Amniotic epithelial cell (primary cell): ENCODE data around the gene YIPF5.

ENCODE experiments used
- DNase-seq: peaks from one replicate; pipeline ENCODE4 v3.0.0-alpha.2; 2010; ENCODE audit warnings: low read depth

Gene YIPF5

DNA sequence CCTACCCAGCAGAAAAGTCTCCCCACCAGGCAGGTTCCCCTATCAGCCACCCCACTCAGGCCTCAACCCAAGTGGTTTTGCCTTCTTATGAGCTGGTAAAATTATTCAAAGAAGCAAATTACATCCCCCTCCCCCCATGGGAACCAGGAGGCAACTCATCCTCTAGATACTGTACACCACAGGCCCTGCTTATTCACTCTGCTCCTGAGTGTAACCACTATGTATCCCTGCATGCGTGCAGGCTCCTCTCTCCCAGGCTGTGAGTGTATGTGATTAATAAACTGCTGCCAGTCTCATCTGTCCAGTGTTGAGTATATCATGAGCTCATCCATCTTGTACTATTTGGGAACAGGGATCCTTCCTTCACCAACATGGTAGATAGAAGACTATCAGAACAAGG, 8.8 kb upstream of the YIPF5 start:
- peak; percentile 52 for DNase-seq

DNA sequence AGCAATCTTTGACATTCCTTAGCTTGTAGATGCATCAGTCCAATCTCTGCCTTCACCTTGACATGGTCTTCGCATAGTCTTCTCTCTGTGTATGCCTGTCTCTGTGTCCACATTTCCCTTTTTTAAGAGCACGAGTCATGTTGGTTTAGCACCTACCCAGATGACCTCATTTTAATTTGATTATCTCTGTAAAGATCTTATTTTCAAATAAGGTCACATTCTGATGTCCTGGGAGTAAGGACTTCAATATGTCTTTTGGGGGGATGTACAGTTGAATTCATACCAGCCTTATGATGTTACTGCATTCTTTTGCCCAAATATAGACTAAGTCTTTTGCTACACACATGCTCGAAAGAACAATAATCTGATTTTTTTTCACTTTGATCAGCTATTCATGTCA, 7.1 kb upstream of the YIPF5 start:
- DNase-seq: no peak

DNA sequence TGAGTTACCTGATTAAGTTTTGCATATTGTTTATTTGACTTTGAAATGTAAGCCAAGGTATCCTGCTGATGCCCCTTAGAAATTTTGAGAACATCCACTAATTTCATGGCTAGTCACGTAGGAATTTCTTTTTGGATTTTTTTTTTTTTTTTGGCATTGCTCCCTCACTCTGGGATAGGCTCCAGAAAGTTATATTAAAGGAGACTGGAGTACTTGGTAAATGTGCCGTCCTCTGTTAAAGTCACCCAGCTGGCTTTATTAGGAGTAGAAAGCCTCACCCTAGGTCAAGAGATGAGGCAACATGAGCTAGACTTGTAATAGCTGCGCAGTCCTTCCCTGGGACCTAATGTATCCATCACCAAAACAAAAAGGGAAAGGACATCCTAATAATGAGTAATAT, 3.3 kb upstream of the YIPF5 start:
- no peak for DNase-seq

DNA sequence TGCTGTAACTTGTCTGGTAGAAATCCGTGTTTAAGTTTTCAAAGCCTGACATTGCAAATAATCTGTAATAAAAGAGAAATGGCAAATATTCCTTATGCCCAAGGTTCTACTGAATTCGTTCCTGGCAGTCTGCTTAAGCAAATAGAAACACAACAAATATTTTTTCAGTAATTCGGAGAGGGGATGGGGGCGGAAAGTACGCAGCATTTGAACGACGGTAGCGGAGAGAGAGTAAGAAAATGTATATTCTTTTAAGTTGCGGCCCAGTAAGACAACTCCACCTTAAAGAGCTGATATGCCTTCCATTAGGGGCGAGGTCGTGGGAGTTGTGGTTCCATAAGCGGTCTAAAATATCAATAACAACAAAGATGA, 569 bp downstream of the YIPF5 start:
- DNase-seq: no peak

DNA sequence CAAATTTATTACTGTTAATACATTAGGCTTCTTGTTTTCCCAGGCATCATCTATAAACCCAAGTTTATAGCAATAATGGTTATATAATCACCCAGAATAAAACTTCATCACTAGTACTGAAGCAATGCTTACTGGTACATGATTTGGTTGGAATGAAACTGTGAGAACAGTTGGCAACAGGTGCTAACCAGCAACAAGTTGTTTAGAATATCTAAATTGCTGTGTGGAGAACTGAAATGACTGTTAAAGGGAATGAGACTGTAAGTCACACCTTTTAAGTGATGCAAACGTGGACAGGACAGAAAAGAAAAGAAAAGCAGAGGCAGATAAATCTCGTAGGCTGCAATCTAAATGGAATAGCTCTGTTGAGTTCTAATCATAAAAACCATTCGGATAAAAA, 2.5 kb downstream of the YIPF5 start:
- no peak for DNase-seq

DNA sequence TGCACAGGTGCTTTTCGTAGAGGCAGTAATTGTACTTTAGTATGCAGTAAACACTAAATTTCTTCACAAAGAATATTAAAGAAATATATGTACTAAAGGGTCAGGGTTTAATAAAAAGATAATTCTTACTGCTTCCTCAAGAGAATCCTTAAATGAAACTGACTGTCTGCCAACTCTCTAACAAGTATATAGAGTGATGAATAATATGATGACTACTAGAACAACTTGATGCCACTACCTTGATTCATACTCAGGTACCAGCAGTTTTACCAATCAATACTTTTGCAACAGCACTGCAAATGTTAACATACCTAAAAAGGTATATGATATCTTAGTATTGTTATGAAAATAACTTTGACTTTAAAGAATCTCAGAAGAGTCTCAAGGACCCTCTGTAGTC, 3.8 kb downstream of the YIPF5 start:
- no peak for DNase-seq

DNA sequence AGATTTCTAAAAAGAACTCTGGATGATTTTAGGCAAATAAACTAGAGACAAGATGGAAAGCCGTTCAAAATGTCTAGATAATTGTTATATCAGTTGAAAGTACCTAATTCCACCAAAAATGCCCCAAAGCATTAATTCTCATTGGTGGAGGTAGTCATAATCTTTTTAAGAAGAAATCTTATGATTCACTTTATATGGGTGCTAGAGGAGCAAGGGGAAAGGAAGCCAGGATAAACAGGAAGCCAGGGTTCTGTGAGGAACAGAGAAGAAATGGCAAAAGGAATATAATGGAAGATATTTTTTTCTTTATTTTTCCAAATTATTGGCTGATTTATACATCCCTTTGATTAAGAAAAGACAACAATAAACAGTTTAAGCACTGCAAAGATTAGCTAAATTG, 7.8 kb downstream of the YIPF5 start:
- no peak for DNase-seq

DNA sequence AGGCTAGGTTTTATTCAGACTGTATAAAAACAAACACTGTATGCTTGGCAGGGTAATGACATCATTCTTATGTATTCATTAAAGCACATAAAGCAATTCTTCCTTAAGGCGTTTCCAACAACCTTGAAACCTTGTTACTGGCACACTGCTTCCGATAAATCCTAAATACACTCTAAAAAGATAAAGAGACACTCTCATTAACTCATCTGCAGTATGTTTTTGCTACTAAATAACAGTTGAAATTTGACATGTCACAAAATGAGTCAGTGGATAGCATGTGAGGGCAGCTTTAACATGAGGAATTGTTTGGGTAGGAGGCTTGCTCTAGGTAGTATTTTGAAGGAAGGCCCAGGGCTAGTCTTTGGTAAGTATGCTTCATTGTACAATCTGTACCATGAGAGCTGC, 13.7 kb downstream of the YIPF5 start:
- peak; percentile 62 for DNase-seq

DNA sequence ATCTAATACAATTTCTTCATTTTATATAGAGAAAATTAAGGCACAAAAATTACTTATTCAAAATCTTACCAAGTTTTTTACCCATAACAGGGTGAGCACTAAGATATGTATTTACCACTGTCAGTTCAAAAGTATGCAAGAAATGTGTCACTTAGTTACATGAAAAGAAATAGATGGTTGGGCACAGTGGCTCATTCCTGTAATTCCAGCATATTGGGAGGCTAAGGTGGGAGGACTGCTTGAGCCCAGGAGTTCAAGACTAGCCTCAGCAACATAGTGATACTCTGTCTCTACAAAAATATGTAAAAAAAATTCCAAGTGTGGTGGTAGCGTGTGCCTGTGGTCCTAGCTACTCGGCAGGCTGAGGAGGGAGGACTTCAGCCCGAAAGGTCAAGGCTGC, 19.4 kb downstream of the YIPF5 start:
- no peak for DNase-seq

DNA sequence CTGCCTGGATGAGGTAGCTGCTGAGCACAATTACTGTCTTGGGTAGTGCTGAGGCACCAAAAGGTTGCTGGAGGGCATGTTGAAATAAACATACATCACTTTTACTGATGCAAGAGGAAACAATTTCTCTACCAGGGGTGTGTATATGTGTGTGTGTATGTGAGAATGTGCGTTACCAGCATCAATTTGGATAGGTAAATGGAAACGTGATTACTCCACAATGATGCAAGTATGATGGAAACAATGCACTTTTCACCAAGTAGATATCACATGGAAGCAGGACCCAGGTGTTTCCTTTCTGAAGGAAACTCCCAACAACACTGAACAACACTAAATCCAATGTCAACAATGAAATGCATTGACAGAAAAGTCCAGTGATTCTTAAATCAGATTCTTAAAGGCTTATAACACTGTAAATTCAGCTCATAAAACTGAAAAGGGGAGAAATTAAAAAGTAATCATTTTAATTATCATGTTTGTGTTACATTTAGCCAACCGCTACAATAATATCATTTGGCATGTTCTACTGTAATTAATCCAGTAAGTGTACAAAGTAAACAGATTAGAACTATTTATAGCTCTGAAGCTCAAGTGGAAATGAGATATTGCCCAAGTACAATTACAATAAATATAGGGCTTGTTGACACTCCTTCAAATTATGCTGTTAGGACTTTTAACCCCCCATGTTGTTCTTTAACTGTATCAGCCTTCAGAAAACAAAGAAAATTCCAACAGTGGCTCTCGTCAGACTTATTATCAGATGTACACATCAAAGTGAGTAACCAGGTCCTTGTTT, 25.3 kb downstream of the YIPF5 start:
- peak; percentile 24 for DNase-seq

DNA sequence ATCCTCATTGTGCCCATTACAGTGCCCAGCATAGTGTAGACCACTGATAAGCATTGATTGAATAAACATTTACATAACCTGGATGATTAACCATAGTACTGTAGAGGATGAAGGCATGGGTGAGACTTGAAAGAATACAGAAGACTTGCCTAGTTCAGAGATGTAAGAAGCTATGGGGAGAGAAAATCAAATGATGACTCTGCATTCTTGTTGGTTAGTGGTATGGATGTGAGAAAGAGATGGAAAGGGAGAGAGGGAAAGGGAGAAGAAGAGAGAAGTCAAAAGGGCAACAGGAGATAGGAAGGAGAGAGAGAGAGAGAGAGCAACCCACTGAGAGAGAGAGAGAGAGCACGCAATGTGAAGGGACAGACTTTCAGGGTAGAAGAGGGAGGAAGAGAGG, 26.8 kb downstream of the YIPF5 start:
- no peak for DNase-seq

DNA sequence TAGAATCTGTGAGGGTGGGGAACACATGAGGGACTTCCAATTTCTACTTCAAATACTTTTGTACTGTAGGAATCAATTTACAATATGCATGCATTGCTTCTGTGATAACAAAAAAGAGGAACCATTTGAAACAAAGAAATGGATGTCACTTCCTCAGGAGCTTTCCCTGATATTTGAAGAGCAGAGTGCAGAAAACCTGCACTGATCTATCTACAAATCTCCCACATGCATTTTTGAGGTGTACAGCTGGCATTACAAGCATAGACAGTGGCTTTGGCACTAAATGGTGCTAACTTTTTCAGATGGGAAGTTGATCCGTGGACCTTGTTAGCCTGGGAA, 27.7 kb downstream of the YIPF5 start:
- DNase-seq: no peak

DNA sequence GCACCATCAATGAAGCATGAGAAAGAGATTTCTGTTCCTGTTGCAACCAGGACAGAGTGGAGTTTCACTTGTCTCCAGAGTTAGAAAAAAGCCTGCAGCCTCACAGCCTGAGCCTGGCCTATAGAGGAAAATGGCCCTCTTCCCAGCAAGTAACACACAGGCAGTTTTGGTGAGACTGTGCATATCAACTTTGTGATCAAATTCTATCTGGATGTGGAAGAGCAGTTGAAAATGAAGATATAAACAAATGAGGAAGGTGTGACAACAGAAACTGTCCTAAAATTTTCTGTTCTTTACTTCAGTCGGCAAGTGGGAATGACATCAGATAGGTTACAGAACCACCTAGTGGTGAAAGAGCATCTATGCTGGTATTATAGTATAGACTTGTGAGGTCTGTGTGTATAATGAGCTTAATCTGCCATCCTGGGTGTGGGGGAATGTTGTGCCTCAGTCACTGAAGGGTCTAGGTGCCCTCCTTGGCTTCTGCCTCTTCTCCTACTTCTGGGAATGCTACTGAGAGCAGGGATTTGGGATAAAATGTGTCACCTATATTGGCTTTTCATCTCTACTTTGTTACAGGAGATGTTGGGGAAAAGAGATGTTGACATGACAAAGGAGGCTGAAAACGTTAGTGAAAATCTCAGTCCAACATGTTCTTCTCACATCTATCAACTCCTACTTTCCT, 28.2 kb downstream of the YIPF5 start:
- peak; percentile 71 for DNase-seq

DNA sequence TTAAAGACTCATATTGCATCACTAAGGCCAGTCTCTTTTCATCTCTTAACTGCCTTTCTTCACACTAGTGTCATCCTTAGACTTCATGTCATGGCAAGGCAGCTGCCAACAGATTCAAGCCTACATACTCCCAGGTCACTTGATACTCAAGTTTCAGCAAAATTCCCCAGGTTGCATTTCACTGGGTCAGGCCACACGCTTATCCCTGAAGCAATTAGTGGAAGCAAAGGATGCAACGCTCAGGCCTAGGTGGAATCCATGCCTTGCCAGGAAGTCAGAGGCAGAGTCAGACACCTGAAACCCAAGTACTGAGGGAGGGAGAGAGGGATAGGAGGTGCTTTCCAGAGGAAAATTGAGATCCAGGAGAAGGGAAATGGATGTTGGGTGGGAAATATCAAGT, 28.9 kb downstream of the YIPF5 start:
- DNase-seq: no peak

DNA sequence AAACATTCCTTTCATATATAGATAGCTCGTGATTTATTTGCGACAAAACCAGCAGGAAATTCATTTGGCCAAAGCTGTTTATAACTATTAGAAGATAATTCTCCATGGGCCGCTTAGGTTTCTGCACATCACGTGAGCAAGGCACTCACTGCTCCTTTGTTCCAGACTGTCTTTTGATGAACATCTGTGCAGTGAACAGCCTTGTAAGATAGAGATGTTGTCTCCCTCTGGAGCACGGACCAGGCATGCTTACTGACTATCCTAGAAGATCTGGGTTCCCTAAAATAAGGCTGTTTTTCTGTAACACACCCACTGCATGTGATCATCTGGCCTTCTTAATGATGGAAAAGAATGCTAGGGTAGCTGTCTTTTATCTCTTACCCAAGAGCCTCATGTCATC, 30.9 kb downstream of the YIPF5 start:
- peak; percentile 93 for DNase-seq

DNA sequence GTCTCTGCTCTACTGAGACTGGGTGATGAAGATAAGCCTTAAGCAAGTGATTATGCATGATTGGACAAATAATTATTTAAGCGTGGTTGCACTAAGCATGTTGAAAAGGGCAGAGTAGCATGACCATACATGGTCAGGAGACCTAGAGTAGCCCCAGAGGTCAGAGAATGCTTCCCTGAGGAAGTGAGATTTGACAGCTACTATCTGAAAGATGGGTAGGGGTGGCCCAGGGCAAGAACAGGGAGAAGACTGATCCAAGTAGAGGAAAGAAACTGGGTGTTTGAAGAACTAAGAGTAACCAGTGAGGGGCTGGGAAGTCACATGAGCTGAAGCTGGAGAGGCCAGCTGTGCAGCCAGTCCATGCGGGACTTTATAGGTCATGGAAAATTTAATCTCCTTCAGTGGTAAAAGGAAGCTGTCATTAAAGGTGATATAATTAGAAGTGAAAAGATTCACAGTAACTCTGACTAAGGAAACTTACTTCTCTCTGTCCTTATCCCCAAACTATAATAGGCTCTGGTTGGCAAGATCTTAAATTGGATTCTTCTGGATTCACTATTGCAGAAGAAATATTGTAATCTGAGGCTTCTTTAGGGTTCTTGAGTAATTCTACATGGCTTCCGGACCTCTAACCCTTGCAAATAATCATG, 35.2 kb downstream of the YIPF5 start:
- DNase-seq: no peak

DNA sequence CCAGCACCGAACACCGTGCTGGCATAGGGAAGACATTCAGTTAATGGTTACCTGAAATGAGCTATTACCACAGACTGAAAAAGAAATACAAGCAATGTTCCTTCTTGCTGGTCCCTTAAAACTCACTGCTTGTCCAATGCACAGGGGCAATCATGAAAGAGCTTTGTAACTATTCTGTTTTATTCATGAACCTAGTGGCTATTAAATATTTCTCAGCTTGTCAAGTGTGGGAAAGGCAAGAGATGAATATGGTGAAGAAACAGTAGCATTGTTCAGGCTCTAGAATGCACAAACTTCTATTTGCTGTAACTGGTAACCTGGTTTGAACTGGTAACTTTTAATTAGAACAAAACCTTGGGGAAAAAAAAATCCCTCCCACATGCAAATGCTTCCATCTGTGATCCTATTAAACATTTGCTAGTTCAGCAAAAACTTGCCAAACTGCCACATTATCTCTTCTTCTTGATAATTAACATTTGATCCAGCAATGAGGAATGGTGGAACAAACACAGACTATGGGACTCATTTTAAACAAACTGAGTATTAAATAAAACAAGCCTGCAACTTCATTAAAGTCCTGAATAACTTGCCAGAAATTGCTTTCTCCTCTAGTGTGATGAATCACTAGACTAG, 36.1 kb downstream of the YIPF5 start:
- no peak for DNase-seq

DNA sequence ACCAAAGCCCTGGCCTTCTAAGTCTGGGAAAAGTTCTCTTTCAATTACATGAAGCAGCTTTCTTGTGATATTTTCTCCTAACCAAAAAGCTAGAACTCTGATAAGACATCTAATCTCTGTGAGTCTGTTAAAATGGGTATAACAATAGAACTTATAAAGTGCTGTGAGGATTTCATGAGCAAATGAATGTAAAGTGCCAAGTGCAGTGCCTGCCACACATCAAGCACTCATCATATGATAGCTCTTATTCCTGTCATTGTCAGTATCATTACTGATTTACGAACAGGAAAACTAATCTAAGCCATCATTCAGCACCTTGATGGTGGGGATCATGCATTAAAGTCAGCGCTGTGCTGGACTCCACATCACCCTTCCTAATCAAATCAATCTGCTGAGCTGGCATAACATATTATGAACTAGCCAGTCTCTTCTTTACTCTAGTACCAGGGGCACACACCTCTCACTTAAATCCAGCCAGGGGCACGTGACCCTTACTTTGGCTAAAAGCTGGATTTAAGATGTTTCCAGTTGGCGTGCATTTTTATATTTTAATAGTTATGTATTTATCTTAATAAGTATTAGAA, 37.3 kb downstream of the YIPF5 start:
- DNase-seq: no peak

DNA sequence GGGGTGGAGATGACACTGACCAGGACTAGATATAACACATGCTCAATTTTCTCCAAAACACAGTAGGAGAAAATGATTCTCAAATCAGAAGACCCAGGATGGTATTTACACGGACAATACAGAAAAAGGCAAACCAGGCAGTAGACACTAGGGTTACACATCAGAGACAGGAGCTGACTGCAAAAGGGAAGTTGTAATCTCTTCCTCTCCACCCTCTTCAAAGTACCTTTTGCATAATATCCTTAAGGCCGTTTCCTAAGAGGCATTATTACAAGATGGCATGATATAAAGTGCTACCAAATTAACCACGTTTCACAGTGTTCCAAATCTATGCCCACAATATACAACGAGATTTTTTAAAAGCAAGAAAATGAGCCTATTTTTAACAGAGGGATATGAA, 39.2 kb downstream of the YIPF5 start:
- no peak for DNase-seq

DNA sequence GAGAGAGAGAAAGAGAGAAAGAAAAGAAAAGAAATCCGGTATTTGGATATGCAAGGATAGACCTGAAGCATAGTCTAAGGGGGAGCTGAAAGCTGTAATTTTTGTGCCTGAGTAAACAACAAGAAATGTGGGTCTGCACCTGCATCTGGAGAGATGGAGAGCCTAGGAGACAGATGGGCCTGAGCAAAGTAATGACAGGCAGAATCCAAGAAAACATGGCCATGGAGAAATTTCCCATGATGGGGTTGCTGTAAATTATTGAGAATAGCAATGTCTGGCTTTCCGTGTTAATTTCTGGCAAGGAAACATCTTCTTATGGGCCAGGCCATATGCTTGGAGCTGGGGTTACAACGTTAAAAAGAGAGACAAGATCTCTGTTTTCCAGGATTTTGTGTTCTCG, 40.2 kb downstream of the YIPF5 start:
- no peak for DNase-seq

DNA sequence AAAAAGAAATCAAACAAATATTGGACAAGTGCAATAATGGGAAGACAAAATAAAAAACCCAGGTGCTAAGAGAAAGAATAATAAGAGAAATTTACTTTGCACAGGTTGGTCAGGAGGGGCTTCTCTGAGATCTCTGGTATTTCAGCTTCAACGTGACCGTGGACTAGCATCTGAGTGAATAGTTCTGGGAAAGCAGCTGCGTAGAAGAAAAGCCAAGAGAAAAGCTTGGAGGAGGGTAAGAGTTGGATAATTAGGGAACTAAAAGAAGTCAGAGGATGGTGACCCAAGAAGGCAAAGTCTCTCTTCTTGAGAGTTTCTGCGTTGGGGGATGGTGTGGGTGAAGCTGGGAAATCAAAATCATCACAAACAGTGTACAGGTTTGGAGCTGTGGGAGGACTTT, 41.6 kb downstream of the YIPF5 start:
- no peak for DNase-seq

DNA sequence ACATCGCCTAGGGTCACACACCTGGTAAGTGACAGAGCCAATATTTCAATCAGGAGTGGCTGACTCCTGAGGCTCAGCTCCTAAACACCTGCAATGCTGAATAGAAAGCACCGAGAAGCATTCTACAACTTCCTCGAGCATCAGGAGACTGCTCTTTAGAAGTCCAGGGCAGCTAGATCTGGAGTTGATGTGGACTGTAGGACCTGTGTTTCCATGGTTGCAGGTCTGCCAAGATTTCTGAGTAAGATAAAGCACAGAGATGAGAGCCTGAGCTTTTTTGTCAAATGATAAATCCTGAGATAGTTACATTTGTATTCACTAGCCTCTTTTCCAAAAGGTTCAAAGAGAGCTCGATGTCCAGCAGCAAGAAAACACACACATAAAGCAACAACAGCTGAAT, 43.8 kb downstream of the YIPF5 start:
- DNase-seq: peak; percentile 54
